ENCODE results near the gene PLA2G4A.

Gene PLA2G4A

DNA sequence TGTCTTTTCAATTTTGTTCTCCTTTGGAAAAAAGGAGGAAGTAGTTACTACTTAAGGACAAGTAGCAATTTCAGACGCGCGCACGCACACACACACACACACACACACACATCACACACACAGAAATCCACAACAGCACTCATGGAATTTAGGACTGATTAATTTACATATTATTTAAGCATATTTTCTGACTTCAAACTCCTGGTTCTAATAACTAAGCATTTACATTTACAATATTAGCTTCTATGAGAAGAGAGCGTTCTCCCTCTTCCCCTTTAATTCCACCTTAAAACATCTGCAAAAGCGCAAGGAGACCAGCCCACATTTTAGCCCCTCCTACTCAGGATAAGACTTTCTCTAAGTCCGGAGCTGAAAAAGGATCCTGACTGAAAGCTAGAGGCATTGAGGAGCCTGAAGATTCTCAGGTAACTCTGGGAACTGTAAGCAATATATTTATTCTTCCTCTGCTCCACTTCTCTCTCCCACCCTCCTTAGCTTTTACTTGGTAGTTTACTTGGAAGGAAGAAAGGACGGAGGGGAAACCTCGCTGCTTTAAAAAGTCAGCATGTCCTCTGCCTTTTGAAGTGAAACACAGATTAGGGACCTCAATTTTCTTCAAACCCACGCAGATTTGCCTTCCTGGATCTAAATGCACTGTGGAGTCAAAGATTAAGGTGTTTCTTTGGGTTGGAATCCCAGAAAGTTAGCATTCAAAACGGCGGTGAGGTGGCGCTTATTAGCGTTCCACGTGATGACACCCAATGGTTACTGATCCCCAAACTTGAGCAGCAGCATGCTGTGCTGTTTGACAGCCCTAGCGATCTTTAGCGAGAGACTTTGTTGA, at the start of gene PLA2G4A:
Gene PLA2G4A, plus strand, starts transcription at position 339 of the 844 bp plus-strand sequence. CDS start 25,406 bp downstream, outside the sequence.
- no peak for DNase-seq (ENCODE audit: low read depth in 2 of 2)

GRCh38 chr1:186780076-186780475, 48.7 kb upstream of the PLA2G4A start:
- DNase-seq (ENCODE audit: low read depth in 2 of 2) = no peak

GRCh38 chr1:186781730-186782129, 47.0 kb upstream of the PLA2G4A start:
- no peak for DNase-seq (ENCODE audit: low read depth in 2 of 2)

GRCh38 chr1:186782791-186783190, 46.0 kb upstream of the PLA2G4A start:
- DNase-seq (ENCODE audit: low read depth in 2 of 2) = no peak

GRCh38 chr1:186783193-186783592, 45.6 kb upstream of the PLA2G4A start:
- DNase-seq (ENCODE audit: low read depth in 2 of 2) = no peak

- DNase-seq (ENCODE audit: low read depth in 2 of 2) = no peak
Observed at GRCh38 chr1:186785503-186785902, 43.2 kb upstream of the PLA2G4A start.

GRCh38 chr1:186790101-186790500, 38.6 kb upstream of the PLA2G4A start:
- DNase-seq (ENCODE audit: low read depth in 2 of 2) = no peak

DNA sequence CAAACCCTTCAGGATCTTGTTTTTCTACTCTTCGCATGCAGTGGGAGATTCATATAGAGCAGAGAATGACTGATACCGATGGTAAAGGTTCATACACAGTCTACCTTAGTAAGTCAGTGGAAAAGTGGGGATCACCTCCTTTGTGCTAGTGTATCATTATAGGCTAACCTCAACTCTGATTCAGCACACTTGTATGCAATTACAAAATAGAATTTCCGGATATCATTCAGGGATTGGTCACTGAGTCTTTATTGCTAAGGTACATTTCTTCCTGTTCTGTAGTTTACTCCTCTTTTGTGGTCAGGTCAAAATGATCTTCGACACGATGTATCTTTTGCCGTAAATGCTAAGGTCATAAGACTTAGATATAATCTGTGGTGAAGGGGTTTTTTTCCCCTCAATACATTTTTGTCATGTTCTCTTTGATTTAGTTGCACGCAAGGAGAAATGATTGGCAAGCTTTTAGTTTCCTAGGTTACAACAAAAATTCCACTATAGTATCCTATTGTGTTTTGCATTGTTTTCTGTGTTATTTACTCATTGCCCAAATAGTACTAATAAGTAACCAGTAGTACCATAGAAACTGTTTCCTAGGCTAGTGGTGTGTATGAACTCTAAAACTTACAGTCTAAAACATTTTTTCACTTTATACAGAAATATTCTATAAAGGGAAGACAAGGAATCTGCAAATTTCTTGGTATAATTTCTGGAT, 35.7 kb upstream of the PLA2G4A start:
- DNase-seq (ENCODE audit: low read depth in 2 of 2) = no peak

DNA sequence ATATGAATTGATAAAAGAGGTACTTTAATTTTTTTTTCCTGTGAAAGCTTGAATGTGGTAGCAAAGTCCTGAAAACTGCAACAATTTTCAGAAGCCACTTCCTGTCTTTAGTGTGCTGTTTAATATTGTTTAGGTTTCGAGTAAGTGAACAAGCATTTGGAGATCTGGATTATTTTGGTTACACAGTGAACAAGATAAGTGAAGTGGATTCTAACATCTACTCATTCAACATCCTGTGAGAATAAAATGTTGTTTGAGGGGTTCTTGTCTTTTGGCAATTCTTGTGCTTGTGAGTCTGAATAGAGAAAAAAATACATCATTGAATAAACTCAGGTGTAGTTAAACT, 35.2 kb upstream of the PLA2G4A start:
- DNase-seq (ENCODE audit: low read depth in 2 of 2) = no peak

- no peak for DNase-seq (ENCODE audit: low read depth in 2 of 2)
Observed at GRCh38 chr1:186798960-186799688, 29.6 kb upstream of the PLA2G4A start.

GRCh38 chr1:186799689-186800054, 29.1 kb upstream of the PLA2G4A start:
- DNase-seq (ENCODE audit: low read depth in 2 of 2) = no peak

DNA sequence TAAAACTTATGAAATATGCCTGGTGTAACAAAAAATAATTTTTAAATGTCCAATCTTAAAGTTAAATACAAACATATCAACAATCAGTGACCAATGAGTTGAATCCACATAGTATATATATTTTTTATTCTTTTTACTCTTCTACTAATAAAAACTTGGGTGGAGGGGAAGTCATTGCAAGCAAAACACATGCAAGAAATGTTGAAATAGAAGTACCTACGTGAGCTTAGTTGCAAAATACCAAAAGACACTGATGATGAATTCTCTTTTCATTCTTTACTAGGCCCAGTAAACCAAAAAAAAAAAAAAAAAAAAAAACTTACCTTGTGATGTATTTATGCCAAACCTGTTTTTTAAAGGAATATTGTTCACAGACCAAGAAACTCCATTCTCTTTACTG, 26.4 kb upstream of the PLA2G4A start:
- no peak for DNase-seq (ENCODE audit: low read depth in 2 of 2)

DNA sequence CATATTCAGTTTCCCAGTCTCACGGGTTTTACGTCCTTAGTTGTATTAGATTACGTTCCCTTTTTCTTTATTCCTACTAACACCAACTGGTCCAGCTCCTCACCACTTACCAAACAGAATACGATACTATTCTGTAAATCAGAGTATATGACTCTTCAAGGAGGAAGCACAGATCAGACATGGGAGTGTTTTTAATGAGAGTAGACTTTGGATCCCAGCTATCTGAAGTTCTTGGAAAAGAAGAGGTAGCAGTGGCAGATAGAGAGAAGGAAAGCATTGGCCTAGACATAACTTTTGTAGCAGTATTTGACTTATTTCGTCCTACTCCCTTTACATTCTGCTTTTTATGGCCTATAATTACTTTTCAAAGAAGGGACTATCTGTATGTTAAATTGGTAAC, 24.1 kb upstream of the PLA2G4A start:
- no peak for DNase-seq (ENCODE audit: low read depth in 2 of 2)

- DNase-seq (ENCODE audit: low read depth in 2 of 2) = no peak
Observed at GRCh38 chr1:186806477-186806876, 22.3 kb upstream of the PLA2G4A start.

- DNase-seq (ENCODE audit: low read depth in 2 of 2) = no peak
Observed at GRCh38 chr1:186807163-186807562, 21.6 kb upstream of the PLA2G4A start.

DNA sequence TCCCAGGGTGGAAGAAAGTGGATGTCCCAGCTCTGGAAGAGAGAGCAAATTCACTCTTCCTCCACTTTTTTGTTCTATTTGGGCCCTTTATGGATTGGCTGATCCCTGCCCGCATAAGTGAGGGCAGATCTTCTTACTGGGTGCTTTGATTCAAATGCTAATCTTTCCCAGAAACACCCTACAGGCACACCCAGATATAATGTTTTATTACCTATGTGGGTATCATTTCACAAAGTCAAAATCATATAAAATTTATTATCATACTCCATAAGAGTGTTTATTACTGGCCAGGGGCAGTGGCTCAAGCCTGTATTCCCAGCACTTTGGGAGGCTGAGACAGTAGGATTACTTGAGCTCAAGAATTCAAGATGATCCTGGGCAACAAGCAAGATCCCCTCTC, 16.9 kb upstream of the PLA2G4A start:
- no peak for DNase-seq (ENCODE audit: low read depth in 2 of 2)

GRCh38 chr1:186812570-186812969, 16.2 kb upstream of the PLA2G4A start:
- DNase-seq (ENCODE audit: low read depth in 2 of 2) = no peak

- DNase-seq (ENCODE audit: low read depth in 2 of 2) = no peak
Observed at GRCh38 chr1:186813420-186813819, 15.3 kb upstream of the PLA2G4A start.

DNA sequence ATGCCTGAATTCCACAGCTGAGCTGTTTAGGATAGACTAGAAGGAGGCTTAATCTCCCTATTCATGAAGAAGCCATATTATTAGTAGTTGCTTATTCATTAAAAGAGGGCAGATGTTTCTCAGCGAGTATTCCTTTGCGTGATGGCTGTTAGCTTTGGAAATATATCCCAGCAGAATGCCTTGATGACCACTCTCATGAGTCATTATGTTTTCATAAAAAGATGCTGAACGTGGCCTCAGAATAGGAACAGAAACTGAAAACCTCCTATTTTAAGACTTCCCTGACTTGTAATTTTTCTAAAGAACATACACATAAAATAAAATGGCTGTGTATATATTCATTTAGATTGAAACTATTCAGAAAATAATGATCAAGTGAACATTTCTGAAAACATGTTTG, 9.6 kb upstream of the PLA2G4A start:
- DNase-seq (ENCODE audit: low read depth in 2 of 2) = no peak

GRCh38 chr1:186819563-186819962, 9.2 kb upstream of the PLA2G4A start:
- no peak for DNase-seq (ENCODE audit: low read depth in 2 of 2)

- no peak for DNase-seq (ENCODE audit: low read depth in 2 of 2)
Observed at GRCh38 chr1:186829686-186830587, 1.2 kb downstream of the PLA2G4A start.

DNA sequence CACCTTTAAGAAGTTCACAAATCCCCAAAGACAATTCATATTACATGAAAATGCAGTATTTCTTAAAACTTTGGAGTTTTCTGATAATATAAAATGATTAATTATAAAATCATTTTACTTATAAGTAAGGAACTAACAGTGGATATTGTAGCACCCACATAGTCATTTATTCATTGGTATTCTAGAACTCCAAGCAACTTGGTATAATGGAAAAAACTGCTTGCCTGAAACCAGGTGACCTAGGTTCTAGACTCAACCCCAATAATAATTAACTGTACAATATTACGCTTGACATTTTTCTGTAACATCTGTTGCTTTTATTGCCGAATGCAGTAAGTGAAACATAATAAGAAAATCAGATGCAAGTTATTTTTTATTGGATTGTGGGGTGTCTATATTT, 2.4 kb downstream of the PLA2G4A start:
- no peak for DNase-seq (ENCODE audit: low read depth in 2 of 2)
